Upper lobe of left lung (tissue), 6 donors: ENCODE data around the gene SLX4IP. TPM values are rescaled to one million over a fixed set of nuclear protein-coding genes. Genes with fewer than 3 reads are reported as not detected.

Experiments used
- ATAC-seq, 2 donors: fragments of 200-7000 bp; cut with Tn5 transposase; one replicate each; pipeline ENCODE4 v1.9.1; 2022; ENCODE audit warnings: mild to moderate bottlenecking in 2 of 2, moderate library complexity in 2 of 2; ENCODE audit not compliant: low FRiP score in 2 of 2
- DNase-seq, 2 donors: peaks; one replicate each; pipeline ENCODE4 v3.0.0-alpha.2; 2019 to 2020
- H3K27ac ChIP-seq, 4 donors: fragments of 200-600 bp; sonication (generic); one replicate each; pipeline ENCODE4 v1.5.1; 2016 to 2019
- H3K27me3 ChIP-seq, 4 donors: fragments of 200-600 bp; sonication (generic); one replicate each; pipeline ENCODE4 v1.5.1; 2017 to 2019
- H3K36me3 ChIP-seq, 4 donors: fragments of 200-600 bp; sonication (generic); one replicate each; pipeline ENCODE4 v1.5.1; 2016 to 2019
- H3K4me1 ChIP-seq, 4 donors: fragments of 200-600 bp; sonication (generic); one replicate each; pipeline ENCODE4 v1.5.1; 2018 to 2019
- H3K4me3 ChIP-seq, 4 donors: fragments of 200-600 bp; sonication (generic); one replicate each; pipeline ENCODE4 v1.5.1; 2017 to 2019; ENCODE audit warnings: mild to moderate bottlenecking in 2 of 4, moderate library complexity in 1 of 4
- H3K9me3 ChIP-seq, 4 donors: fragments of 200-600 bp; sonication (generic); one replicate each; pipeline ENCODE4 v1.5.1; 2018 to 2019
- EP300 ChIP-seq, 4 donors: sonication (generic); formaldehyde crosslinking; IDR thresholded peaks; one replicate each; pipeline ENCODE4 v1.5.1; 2017; ENCODE audit warnings: antibody characterized with exemption in 4 of 4, control low read depth in 2 of 4
- POLR2A ChIP-seq, 4 donors: fragments of 450-650 bp; IDR thresholded peaks; one replicate each; pipeline ENCODE4 v1.5.1; 2016 to 2017; ENCODE audit warnings: antibody characterized with exemption in 4 of 4, mild to moderate bottlenecking in 2 of 4
- POLR2AphosphoS5 ChIP-seq, 2 donors: sonication (generic); formaldehyde crosslinking; IDR thresholded peaks; one replicate each; pipeline ENCODE4 v1.5.1; 2017; ENCODE audit warnings: antibody characterized with exemption in 2 of 2
- WGBS, 2 donors: methylation state at CpG; one replicate each; pipeline ENCODE4 v1.1.5; 2017 to 2018; 5-methylcytosine and 5-hydroxymethylcytosine counted together
- total RNA-seq, 6 donors: library from RNA; depleted of rRNA in 4 of 6; stranded (reverse); fragments of >200 nt in 4 of 6; gene quantifications; one replicate each; pipeline versions ENCODE4 v1.1.0 to v1.2.1, GENCODE V29; 2016 to 2021
- TF ChIP-seq, protein P1 (sequence below), 6 experiments: fragments of 450-650 bp in 4 of 6; fragments of 200-600 bp in 2 of 6; sonication (generic) in 2 of 6; IDR thresholded peaks; one replicate each; pipeline ENCODE4 v1.5.1; 2016 to 2019; ENCODE audit warnings: antibody characterized with exemption in 6 of 6
- donor health status: DM: no; HTN: no; CAD: no; lungs with moderate emphysema.
- donor health status: DM: no; HTN: yes; CAD: no; lungs with severe emphysema.

Gene SLX4IP
- total RNA-seq, 6 donors from 2014 or later: 3.2 to 6.0 (median 4.5) TPM

DNA sequence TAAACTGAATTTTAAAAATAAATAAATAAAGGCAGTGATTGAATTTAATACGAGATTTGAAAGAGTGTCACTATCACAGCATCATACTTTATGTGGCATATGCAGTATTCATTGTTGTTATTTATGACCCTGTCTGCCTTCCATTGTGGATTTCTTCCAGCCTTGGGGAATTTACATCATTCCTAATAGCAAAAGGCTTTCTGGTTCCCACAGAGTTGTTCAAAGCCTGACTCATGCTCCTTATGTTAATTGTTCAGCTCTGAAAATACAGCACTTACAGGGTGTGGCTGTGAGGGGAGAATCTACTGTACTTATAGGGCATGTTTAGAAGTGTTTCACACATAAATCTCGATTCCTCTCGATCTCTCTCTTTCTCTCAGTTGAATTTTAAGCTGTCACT, 184.3 kb downstream of the SLX4IP start:
- Histone ChIP-seq H3K27me3 (no peaks in the 10 kb centered on the region), H3K36me3 (no peaks in the 10 kb centered on the region), H3K4me1 (no peaks in the 10 kb centered on the region), H3K9me3 (no peaks in the 10 kb centered on the region), H3K27ac (no peak overlapping the region), H3K4me3 (no peak overlapping the region)
- ATAC-seq: peak in 1 of 2 donors; percentile 51
- TF ChIP-seq, protein P1, sequence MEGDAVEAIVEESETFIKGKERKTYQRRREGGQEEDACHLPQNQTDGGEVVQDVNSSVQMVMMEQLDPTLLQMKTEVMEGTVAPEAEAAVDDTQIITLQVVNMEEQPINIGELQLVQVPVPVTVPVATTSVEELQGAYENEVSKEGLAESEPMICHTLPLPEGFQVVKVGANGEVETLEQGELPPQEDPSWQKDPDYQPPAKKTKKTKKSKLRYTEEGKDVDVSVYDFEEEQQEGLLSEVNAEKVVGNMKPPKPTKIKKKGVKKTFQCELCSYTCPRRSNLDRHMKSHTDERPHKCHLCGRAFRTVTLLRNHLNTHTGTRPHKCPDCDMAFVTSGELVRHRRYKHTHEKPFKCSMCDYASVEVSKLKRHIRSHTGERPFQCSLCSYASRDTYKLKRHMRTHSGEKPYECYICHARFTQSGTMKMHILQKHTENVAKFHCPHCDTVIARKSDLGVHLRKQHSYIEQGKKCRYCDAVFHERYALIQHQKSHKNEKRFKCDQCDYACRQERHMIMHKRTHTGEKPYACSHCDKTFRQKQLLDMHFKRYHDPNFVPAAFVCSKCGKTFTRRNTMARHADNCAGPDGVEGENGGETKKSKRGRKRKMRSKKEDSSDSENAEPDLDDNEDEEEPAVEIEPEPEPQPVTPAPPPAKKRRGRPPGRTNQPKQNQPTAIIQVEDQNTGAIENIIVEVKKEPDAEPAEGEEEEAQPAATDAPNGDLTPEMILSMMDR (IDR thresholded peaks at IDR 0.05): no peak
- TF ChIP-seq POLR2A (IDR thresholded peaks at IDR 0.05) (no peak), EP300 (IDR thresholded peaks at IDR 0.05) (no peak), POLR2AphosphoS5 (IDR thresholded peaks at IDR 0.05) (no peak)
- WGBS, 2 donors: 85 to 88% methylated on average over 3 of the region's 3 CpGs
- no peak for DNase-seq

- 79 to 92% methylated on average over 3 of the region's 3 CpGs for WGBS, 2 donors
- no peaks in the 10 kb centered on the region for H3K27me3 ChIP-seq
- H3K27ac ChIP-seq: no peak overlapping the region
- no peak for DNase-seq
- H3K4me1 ChIP-seq: no peaks in the 10 kb centered on the region
- H3K4me3 ChIP-seq: no peak overlapping the region
- no peak for ATAC-seq
- no peaks in the 10 kb centered on the region for H3K36me3 ChIP-seq
- no peaks in the 10 kb centered on the region for H3K9me3 ChIP-seq
- TF ChIP-seq POLR2A (IDR thresholded peaks at IDR 0.05) (no peak), POLR2AphosphoS5 (IDR thresholded peaks at IDR 0.05) (no peak), EP300 (IDR thresholded peaks at IDR 0.05) (no peak)
- TF ChIP-seq, protein P1 (IDR thresholded peaks at IDR 0.05): no peak
These were observed 186.0 kb downstream of the SLX4IP start for GRCh38 chr20:10621149-10621548.

- H3K36me3 ChIP-seq: no peaks in the 10 kb centered on the region
- 75 to 77% methylated on average over 16 of the region's 16 CpGs for WGBS, 2 donors
- H3K27ac ChIP-seq: peak overlapping the region in 1 of 4 donors; percentile 52
- TF ChIP-seq, protein P1 (IDR thresholded peaks at IDR 0.05): no peak
- no peak for TF ChIP-seq POLR2A (IDR thresholded peaks at IDR 0.05)
- no peak for TF ChIP-seq EP300 (IDR thresholded peaks at IDR 0.05)
- no peak for TF ChIP-seq POLR2AphosphoS5 (IDR thresholded peaks at IDR 0.05)
- ATAC-seq (peak in 1 of 2 donors; percentile 92), DNase-seq (no peak)
- no peaks in the 10 kb centered on the region for H3K9me3 ChIP-seq
- H3K4me3 ChIP-seq: no peak overlapping the region
- no peaks in the 10 kb centered on the region for H3K27me3 ChIP-seq
- H3K4me1 ChIP-seq: no peaks in the 10 kb centered on the region
These were observed 187.7 kb downstream of the SLX4IP start for GRCh38 chr20:10622657-10623418.

DNA sequence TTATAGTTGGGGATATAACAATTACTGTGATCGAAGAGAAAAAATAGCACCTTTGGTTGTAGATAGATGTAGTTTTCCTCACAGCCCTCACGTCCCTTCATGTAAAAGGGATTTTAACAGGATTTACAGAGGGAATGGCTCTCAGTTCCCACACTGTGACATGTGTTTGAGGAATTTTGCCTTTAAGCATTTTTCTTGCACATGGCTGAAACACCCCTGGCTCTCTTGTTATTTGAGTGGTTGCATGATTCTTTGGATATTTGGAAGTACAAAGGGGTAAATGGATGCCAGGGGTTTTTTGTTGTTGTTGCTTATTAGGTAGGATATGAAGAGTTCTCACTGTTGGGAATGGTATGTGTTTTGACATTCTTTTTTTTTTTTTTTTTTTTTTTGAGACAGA, 190.5 kb downstream of the SLX4IP start:
- WGBS, 2 donors: 89 to 92% methylated on average over 2 of the region's 2 CpGs
- no peak overlapping the region for H3K27ac ChIP-seq
- H3K9me3 ChIP-seq: no peaks in the 10 kb centered on the region
- no peaks in the 10 kb centered on the region for H3K27me3 ChIP-seq
- H3K4me3 ChIP-seq: no peak overlapping the region
- no peak for TF ChIP-seq POLR2A (IDR thresholded peaks at IDR 0.05)
- TF ChIP-seq, protein P1 (IDR thresholded peaks at IDR 0.05): no peak
- no peak for TF ChIP-seq POLR2AphosphoS5 (IDR thresholded peaks at IDR 0.05)
- TF ChIP-seq EP300 (IDR thresholded peaks at IDR 0.05): no peak
- no peaks in the 10 kb centered on the region for H3K4me1 ChIP-seq
- no peaks in the 10 kb centered on the region for H3K36me3 ChIP-seq
- no peak for DNase-seq
- ATAC-seq: no peak

DNA sequence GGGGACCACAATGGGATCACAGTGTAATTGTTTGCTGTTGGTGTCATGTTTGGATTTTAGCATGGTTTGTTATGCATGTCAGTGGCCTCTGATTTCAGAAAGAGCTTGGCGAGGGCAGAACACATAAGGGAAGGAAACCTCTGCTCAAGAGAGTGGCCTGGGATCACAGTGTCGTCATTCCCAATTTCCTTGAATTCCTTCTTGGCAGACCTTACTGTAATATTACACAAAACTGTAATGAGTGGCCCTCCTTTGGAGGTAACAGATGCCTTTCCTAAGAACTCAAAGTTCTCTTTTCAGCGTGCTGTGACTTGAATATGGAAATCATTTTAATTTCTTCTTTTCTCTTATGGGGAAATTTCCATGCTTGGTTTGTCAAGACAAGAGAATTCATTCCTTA, 191.8 kb downstream of the SLX4IP start:
- H3K4me3 ChIP-seq: no peak overlapping the region
- TF ChIP-seq POLR2A (IDR thresholded peaks at IDR 0.05): no peak
- no peak for TF ChIP-seq POLR2AphosphoS5 (IDR thresholded peaks at IDR 0.05)
- TF ChIP-seq, protein P1 (IDR thresholded peaks at IDR 0.05): no peak
- TF ChIP-seq EP300 (IDR thresholded peaks at IDR 0.05): no peak
- H3K4me1 ChIP-seq: no peaks in the 10 kb centered on the region
- H3K27ac ChIP-seq: no peak overlapping the region
- peak in 1 of 2 donors; percentile 35 for ATAC-seq
- 64 to 69% methylated on average over 3 of the region's 3 CpGs for WGBS, 2 donors
- no peaks in the 10 kb centered on the region for H3K27me3 ChIP-seq
- no peaks in the 10 kb centered on the region for H3K36me3 ChIP-seq
- no peaks in the 10 kb centered on the region for H3K9me3 ChIP-seq
- no peak for DNase-seq
